ENCODE results near the gene NEU4.
"Not testable (repeated sequence)": the region's sequence is repeated elsewhere in the genome, so short reads cannot be mapped to it uniquely, and the experiment has no call there.

The NEU4 gene, protein sequence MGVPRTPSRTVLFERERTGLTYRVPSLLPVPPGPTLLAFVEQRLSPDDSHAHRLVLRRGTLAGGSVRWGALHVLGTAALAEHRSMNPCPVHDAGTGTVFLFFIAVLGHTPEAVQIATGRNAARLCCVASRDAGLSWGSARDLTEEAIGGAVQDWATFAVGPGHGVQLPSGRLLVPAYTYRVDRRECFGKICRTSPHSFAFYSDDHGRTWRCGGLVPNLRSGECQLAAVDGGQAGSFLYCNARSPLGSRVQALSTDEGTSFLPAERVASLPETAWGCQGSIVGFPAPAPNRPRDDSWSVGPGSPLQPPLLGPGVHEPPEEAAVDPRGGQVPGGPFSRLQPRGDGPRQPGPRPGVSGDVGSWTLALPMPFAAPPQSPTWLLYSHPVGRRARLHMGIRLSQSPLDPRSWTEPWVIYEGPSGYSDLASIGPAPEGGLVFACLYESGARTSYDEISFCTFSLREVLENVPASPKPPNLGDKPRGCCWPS

DNA sequence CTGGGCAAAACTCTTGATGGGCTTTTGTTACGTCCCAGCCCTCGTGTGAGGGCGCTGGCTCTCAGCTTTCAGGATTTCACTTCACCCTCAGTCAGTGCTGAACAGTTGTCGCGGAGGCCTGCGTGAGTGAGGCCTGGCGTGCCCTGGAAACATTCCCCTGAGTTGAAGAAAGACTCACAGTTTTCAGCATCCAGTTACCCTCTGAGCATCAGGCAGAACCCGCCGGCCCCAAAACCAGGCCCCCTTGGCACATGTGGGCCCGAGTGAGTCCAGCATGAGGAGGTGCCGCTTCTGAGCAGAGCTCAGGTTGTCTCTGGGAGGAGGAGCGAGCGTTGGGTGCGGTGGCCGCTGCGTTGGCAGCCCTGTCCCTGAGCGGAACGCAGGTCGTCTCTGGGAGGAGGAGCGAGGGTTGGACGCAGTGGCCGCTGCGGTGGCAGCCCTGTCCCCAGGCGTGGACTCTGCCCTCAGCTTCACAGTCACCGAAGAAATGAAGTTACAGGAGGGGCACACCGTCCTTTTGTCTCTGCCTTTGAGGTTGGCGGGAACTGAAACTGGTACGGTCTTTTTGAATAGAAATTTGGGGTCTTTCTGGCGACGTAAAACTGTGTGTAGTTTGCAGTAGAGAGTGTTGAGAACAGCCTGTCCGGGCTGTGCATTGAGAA lies at the start of gene NEU4:
TSS of gene NEU4 (plus strand) at position 473 of the 662 bp plus-strand sequence. CDS start 5,292 bp downstream, outside the sequence.
- DNase-seq: no peak

DNA sequence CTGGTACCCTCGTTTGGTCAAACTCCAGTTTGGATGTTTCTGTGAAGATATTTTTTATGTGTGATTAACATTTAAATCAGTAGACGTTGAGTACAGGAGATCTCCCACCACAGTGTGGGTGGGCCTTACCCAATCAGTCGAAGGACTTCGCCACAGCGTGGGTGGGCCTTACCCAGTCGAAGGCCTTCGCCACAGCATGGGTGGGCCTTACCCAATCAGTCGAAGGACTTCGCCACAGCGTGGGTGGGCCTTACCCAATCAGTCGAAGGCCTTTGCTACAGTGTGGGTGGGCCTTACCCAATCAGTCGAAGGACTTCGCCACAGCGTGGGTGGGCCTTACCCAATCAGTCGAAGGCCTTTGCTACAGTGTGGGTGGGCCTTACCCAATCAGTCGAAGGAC lies 49.1 kb upstream of the NEU4 start:
- DNase-seq: not testable (repeated sequence)

DNA sequence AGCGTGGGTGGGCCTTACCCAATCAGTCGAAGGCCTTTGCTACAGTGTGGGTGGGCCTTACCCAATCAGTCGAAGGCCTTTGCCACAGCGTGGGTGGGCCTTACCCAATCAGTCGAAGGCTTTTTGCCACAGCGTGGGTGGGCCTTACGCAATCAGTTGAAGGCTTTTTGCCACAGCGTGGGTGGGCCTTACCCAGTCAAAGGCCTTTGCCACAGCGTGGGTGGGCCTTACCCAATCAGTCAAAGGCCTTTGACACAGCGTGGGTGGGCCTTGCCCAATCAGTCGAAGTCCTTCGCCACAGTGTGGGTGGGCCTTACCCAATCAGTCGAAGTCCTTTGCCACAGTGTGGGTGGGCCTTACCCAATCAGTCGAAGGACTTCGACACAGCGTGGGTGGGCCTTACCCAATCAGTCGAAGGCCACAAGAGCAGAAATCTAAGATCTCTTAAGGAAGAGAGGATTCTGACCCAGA lies 48.7 kb upstream of the NEU4 start:
- DNase-seq: no peak

DNA sequence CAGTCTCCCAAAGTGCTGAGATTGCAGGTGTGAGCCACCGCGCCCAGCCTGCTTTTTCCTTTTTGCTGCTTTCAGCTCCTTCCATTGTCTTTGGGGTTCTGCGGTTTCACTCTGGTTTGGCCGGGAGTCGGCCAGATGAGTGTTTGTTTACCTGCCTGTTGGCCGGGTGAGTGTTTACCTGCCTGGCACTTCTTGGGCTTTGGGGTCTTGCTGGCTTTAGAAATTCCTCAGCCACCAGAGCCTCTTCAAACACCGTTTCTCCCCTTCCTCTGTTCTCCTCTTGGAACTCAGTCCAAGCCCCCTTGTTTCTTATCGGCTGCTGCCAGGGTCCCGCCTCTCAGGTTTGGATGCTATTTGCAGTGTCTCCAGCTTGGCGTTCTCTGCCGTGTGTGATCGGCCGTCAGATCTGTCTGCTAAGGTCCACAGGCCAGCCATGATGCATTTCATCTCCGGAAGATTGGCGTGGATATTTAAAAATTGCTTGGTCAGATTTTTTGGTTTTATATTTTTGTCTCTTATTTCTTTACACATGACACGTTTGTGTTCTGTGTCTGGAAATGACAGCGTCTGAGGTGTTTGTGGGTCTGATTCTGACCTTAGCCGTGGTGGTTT lies 46.6 kb upstream of the NEU4 start:
- DNase-seq: peak; percentile 78

DNA sequence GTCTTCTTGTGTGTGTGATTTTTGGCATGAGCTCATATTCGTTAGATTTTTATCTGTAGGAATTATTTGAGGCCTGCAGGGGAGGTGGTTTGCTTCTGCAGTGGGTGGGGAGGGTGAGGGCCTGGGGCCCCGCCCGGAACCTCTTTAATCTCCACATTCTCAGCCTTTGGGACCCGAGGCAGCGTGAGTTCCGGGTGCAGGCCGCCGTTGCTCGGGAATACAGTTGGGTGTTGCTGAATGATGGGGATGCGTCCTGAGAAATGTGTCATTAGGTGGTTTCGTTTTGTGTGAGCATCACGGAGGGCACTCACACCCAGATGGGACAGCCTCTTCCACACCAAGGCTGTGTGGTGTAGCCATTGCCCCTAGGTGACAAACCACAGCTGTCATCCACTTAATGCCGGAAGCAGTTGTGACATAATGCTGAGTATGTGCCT lies 46.0 kb upstream of the NEU4 start:
- DNase-seq: no peak

DNA sequence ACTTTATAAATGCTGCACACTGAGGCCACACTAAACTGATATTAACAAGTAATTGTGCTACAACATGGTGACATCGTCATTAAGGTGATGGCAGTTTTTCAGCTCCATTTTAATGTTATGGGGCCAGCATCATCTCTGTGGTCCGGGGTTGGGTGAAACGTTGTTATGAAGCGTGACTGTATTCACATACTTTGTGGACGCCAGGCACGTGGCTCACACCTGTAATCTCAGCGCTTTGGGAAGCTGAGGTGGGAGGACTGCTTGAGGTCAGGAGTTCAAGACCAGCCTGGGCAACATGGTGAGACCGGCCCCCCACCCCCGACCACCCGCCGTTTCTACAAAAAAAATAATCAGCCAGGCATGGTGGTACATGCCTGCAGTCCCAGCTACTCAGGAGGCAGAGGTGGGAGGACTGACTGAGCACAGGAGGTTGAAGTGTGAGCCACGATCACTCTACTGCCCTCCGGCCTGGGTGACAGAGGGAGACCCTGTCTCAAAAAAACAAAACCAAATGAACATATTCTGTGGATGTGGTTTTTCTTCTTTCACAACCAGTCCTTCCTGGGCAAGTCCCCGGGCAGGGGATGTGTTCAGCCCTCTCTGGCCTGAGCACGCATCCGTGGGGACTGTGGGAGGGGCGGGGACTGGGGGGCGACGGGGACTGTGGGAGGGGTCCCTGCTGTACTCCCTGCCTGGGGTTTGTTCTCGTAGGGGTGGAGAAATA lies 45.3 kb upstream of the NEU4 start:
- no peak for DNase-seq

DNA sequence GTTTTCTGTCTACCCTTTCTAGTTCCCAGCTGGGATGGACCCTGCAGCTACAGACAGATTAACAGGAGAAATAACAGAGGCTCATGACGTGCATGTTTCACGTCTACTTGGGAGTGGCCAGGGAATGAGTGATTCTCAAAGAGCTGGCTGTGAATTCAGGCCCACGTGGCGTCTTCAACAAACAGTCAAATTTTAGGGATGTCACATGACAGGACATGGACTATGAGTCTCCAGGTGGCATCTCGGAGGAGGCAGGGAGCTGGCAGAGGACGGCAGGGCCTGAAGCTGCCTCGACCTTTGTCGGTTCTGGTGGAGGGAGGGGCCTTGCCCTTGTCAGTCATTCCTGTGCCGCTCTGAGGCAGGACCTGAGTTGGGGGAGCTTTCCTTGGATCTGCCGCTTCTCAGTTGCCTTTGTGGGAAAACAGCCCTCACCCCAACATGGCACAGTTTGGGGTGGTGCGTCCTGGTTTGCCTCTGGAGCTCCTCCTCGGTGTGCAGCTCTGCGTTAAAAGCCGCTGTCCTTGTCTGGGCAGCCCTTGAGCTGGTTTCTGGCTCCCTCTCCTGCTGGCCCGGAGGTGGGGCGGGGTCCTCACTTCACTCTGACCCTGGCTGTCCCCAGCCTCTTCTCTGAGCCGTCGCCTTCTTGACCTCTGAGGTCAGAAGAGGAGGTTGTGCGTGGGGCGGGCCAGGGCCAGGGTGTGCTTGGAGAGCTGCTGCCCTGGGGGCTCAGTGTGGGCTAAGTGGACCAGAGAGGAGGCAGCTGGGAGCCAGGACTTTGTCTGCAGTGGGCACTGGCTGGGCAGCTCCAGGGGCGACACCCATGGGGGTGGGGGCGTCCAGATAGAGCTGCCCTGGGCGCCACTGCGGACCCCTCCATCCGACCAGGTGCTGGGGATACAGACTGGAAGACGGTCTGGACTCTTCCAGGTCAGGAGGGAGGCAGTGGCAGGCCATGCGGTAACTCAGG lies 44.4 kb upstream of the NEU4 start:
- no peak for DNase-seq

DNA sequence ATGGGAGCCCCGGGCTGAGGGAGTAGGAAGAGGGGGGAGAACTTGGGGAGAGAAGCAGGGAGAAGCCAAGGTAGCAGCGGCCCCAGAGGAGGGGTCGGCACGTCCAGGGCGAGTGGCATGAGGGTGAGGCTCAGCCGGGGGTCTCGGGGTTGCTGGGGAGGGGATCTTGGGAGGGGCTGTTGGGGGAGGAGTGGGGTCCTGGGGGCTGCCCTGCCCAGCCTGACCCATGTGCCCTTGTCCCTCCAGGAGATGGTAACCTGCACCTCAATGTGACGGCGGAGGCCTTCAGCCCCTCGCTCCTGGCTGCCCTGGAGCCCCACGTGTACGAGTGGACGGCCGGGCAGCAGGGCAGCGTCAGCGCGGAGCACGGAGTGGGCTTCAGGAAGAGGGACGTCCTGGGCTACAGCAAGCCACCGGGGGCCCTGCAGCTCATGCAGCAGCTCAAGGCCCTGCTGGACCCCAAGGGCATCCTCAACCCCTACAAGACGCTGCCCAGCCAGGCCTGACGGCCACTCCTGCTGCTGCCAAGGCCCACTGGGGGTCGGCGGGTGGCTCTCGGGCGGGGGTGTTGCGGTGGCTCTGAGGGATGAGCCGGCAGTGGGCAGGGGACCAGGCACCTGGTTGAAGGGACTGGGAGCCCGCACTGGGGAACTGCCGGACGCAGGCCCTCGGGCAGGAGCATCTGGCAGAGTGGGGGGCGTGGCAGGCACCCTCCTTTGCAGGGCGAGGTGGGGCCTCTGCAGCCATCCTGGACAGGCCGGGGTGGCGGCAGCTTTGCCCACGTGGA lies 41.3 kb upstream of the NEU4 start:
- DNase-seq: no peak

DNA sequence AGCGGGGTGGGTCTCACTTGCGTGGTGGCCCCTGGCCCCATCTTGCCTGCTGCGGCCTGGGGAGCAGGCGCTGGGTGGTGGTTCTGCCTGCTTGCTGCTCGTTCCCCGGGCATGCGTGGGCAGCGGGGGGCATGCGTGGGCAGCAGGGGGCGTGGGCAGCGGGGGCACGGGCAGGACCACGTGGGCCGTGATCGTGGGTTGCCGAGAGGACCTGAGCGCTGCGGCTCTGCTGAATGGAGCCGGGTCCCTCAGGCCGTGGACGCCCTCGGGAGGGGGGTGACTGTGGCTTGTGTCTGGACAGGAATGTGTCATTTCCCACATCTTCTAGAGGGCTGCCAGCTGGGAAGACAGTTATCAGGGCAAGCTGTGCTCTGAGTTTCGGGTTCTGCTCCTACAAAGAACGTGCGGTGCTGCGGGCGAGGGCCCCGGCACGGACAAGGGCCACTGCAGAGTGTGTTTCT lies 40.7 kb upstream of the NEU4 start:
- no peak for DNase-seq

DNA sequence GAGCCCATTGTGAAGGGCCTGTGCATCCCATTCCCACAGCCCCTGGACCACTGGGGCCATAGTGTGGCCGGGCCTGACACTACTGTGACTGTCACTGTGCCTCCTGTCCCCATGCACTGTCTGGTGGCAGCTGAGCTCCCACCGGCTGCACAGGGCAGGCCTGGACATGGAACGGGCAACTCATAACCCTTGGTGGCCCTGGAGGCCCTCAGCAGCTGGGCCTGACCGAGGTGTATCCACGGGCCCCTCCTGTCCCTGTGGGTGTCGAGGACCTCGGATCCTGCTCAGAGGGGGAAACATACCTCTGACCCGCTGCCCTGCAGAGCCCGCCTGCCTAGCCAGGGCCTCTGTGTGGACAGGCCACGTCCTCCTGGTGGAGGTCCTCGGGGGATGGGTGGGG lies 40.1 kb upstream of the NEU4 start:
- no peak for DNase-seq

DNA sequence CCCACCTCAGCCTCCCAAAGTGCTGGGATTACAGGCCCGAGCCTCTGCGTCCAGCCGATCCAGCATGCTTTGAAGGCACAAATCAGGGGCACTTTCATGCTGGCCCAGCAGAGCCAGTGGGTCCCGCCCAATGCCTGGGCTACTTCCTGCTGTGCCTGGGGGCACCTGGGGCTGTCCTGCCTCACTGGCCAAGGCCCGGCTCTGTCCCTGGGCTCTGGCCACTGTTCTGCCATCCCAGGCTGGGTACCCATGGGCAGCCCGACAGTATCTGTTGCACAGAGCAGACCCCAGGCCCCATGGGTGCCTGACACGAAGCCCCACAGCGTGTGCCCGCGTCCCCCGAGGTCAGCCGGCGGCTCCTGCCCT lies 39.2 kb upstream of the NEU4 start:
- DNase-seq: no peak

DNA sequence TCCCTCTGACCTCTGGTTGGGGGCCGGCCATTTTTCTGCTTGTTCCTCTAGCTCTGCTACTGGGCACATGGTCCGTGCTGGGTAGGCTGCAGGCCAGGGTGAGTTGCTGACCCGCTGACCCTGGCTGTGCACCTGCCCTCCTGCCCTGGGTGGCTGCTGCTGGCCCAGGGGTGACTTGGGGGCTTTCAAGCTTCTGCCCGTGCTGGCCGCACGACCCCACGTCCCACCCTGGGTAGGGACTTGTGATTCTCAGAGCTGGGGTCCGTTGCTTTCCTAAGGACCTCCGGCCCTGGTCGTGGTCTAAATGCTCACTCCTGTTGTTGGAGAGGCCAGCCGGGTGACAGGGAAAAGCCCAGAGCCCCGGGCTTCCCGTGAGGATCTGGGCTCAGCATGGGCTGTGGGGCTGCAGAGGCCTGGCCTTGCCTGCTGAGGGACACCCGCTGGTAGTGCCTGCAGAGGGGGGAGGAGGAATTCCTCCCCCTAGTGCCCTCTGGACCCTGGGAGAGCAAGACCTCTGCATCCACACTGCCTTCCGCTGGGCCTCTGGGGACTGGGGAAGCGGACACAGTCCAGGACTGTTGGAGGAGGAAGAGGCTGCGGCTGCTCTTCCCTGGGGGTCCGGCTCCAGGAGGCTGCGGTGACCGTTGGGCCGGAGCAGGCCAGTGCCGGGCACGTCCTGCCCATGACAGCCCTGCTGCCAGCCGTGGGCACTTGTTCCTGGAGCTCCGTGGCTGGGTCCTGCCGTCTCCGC lies 38.6 kb upstream of the NEU4 start:
- DNase-seq: no peak

DNA sequence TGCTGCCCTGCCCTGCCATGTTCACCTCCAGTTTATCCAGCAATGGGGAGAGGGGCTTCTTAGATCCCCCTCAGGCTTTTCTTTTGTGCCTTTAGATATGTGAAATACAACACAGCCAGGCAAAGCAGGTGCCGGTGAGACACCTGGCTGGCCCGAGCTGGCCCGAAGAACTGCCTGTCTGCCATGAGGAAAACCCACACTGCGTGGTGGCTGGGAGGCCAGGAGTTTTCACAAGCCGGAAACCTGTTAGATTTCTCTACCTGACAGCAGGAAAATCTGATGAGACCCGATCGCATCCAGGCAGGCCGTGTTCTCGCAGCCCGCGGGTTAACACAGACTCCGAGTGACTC lies 38.1 kb upstream of the NEU4 start:
- no peak for DNase-seq

DNA sequence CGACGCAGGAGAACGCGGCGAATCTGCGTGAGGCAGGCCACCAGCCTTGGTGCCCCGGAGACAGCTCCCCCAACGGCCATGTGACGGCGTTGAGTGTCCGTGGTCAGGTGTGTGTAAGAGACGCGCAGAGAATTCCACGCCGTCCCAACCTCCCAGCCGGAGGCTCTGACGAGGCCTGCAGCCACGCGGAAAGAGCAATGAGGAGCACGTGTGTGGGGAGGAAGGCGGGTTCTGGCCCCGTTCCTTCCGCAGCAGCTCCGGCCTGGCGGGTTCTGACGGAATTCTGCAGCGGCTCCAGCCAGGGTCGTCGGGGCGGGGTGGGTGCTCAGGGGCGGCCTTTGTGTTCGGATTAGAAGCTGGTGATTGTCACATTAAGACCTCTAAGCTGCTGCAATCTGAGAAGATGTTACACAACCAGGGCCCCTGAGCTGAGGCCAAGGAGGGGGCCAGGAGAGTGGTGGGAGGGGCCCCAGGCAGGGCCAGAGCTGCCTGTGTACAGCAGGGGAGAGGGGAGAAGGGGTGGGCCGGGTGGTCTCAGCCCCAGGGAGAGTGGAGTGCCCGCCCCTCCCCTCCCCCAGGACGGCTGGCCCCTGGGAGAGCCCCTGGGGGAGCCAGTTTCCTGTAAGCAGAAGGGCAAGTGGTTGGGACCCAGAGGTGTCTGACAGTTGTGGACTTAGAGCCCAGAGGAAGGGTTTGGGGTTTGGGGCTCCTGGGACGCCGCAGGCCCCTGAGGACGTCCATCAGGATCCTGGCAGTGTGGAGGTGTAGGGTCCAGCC lies 37.5 kb upstream of the NEU4 start:
- DNase-seq: no peak

DNA sequence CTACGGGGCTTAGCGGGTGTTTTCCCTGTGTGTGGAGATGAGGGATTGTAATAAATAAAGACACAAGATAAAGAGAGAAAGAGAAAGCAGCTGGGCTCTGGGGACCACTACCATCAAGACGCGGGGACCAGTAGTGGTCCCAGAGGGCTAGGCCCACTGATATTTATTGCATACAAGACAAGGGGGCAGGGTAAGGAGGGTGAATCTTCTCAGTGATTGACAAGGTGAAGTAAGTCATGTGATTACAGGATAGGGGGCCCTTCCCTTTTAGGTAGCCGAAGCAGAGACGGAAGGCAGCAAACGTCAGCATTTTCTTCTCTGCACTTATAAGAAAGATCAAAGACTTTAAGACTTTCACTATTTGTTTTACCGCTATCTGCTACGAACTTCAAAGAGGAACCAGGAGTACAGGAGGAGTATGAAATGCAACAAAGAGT lies 36.9 kb upstream of the NEU4 start:
- no peak for DNase-seq

DNA sequence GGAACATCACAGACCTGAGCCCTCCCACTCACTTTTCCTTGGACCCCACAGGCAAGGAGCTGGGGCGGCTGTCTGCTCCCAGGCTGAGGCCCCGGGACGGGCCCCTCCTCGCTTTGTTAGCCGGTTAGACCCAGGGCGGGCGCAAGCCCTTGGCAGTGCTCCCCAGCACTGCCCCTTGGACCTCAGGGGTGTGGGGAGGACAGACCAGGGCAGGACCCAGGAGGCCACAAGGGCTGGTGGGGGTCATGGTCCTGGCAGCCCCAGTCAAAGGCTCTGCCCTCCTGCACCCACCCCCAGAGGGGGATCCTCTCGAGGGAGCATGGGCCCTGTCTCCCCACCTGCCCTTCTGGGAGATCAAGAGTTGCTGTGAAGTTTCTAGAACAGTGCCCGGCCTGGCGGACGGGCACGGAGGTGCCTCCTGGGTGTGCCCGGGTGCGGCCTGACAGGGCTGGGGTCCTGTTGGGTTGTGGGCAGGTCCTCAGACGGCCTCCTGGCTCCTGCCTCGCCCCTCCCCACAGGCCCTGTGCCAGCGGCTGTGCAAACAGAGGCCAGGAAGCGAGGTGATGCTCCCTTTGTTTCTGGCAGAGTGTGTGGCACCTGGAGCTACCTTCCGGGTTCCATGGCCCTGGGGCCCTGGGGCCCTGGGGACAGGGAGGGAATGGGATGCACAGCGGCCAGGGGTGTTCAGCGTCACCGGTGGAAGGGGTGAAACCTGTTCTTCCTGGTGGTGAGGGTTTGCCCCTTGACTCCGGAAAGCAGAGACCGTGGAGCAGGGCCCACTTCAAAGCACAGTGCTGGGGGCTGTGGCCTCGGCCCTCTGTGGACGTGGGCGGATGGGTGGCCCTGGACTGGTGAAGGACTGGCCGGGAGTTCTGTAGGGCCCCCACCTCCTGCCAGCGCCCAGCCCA lies 35.2 kb upstream of the NEU4 start:
- peak; percentile 76 for DNase-seq

DNA sequence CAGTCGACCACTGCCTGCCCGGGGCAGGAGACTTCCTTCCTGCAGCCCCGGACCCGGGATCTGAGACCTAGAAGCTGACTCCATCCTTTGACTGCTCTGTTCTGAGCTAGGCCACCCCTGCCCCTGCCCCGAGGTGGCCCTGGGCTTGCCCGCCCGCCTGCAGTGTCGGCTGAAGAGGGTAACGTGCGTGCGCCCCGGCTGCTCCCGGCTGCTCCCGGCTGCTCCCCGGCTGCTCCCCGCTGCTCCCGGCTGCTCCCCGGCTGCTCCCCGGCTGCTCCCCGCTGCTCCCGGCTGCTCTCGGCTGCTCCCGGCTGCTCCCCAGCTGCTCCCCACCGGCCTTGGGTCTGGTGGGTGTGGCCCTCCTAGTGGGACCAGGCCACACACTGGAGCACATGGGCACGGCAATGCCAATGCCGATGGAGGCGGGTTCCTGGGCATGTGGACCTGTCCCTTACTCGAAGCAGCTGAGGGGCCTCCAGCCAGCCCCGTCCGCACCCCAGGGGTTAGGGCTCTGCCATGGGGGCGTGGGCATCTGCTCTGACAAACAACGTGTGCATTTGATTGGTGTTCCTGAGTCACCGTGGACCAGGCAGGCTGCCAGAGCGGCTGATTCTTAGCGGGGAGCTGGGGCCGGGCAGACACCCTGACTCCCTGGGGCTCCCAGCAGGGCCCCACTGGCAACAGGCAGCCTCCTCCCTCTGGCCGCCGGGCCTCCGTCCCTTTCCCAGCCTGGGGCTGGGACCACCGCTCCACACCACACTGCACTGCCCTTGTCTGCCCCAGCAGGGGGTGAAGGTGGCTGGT lies 34.4 kb upstream of the NEU4 start:
- no peak for DNase-seq
